GM19397 (cell line): ENCODE measurements around the gene LARGE1.
"Not testable (repeated sequence)": the region's sequence is repeated elsewhere in the genome, so short reads cannot be mapped to it uniquely, and the experiment has no call there.

Source experiments
- ATAC-seq: cut with Tn5 transposase; IDR thresholded peaks from one replicate; pipeline ENCODE4 v1.9.1; 2021; ENCODE audit warnings: mild to moderate bottlenecking, moderate library complexity; ENCODE audit not compliant: unreplicated experiment

The LARGE1 gene

DNA sequence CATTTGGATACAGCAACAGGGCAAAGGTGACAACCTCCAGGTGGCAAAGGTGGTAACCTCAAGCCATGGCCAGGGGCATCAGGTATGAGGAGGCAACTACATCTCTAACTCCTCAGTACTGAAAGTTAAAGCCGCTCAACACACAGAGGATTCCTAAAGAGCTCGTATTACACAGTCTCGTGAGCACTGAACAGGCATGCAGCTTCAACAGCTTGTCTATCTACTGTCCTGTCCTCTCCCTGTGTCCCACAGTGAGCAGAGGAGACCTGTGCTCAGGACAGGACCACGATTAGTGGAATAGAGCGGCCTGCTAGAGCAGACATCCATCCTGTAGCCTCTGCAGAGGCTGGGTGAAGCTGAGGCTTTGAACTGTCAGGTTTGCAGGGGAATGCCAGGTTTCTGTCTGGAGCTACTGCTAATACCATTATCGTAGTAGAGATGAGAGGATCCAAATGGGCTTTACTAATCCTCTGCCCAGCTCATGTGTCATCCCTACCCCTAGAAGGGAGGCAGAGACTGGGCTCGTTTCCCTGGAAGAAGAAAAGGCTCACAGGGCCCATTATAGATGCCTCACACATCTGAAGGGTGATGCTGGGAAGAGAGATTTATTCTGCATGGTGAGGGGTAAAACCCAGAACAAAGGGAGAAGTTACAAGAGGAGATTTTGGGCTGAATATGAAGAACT lies 415.2 kb downstream of the LARGE1 start:
- ATAC-seq, result no peak

DNA sequence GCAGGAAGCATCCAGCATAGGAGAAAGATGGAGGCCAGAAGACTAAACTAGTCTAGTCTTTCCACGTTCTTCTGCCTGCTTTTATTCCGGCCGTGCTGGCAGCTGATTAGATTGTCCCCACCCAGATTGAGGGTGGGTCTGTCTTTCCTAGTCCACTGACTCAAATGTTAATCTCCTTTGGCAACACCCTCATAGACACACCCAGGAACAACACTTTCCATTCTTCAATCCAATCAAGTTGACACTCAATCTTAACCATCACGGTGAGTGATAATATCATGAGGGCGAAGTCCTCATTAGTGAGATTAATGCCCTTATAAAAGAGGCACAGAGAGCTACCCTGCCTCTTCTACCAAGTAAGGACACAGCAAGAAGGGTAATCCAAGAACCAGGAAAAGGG lies 424.2 kb downstream of the LARGE1 start:
- ATAC-seq, result no peak

DNA sequence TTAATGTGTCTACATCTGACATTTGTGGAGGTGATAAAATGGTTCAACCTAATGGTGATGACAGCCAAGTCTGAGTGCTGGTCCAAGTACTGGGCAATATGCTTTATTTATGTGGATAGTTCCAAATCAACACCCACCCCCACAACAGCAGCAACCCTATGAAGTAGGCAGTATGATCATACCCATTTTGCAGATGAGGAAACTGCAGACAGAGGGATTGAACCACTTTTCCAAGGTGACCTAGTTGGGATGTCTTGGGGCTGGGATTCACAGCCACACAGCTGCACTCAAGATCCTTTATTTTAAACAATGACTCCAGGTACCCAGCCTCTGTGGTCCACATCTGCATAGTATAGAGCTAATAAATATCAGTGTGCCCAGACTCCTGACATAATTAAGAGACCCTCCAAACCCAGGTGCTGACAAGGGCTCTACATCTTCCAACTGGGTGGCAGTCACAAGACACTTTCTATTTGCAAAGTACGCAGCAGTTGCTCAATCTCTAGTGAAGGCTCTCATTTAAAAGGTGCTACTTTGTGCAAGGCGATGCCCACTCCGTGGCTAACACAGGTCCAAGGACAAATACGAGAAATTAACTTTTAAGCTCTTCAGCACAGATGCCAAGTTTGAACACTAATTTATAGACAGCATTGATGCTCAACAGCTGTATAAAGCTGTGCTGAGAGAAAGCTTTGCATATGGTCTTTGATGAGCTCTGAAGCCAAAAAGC lies 426.6 kb downstream of the LARGE1 start:
- ATAC-seq, result no peak

DNA sequence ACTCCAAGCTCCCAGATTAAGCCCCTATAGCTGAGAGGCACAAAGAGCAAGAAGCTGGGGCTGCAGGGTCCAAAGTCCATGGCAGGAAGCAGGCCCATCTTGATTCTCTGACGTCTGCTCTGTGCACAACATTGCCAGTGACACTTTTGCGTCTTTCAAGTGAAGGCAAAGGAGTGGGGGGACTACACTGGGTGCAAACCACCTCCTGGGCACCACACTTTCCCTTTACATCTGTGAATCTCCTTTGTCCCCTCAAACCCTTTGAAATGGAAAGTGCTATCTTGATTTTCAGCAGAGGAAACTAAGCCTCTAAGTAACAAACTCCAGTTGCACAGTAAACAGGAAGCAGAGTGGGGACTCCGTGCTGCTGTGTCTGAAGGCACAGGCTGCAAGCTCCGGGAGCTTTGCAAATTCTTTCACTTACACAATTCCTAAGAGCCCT lies 428.0 kb downstream of the LARGE1 start:
- no peak for ATAC-seq

DNA sequence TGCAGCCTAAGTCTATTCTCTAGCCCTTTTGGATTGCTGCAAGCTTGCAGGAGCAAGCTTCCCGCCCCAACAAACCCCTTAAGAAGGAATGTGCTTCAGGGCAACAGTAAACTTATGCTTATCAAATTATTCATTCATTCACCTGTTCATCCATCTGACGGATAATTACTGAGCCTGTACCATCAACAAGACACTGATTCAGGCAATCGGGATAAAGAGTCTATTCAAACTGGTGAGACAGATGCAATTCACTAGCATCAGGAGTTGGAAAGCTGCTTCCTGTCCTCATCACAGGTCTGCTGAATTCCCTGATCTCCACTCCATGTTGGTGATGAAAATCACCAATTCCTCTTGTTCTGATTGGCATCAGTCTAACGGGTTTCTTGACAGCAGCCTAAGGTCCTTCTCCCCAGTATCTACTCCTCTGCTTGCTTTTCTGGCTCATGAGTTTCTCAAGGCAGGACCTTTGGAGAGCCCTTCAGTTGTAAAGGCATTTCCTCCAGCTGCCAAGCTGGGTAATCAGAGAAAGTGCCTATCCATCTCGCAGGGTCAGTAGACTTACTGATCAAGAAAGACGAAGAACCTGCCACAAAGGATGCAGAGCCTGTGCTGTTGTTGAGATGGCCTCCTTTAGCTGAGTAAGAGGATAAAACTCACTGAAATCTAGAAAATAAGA lies 433.1 kb downstream of the LARGE1 start:
- ATAC-seq, result no peak

DNA sequence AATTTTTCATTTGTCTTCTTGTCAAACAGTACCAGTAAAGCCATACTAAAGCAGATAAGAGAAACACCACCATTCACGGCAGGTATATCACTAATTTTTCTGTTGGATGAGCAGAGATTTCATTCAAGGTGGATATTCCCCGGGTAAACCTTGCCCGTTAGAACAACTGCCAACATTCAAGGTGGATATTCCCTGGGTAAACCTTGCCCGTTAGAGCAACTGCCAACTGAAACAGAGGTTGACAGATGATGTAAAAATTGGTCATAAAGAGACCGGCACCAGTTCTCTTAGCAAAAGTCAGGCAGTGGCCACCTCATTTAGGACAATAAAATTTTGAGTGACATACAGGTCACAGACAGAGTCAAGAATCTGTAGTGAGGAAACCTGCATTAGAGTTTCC lies 438.7 kb downstream of the LARGE1 start:
- ATAC-seq, result no peak

DNA sequence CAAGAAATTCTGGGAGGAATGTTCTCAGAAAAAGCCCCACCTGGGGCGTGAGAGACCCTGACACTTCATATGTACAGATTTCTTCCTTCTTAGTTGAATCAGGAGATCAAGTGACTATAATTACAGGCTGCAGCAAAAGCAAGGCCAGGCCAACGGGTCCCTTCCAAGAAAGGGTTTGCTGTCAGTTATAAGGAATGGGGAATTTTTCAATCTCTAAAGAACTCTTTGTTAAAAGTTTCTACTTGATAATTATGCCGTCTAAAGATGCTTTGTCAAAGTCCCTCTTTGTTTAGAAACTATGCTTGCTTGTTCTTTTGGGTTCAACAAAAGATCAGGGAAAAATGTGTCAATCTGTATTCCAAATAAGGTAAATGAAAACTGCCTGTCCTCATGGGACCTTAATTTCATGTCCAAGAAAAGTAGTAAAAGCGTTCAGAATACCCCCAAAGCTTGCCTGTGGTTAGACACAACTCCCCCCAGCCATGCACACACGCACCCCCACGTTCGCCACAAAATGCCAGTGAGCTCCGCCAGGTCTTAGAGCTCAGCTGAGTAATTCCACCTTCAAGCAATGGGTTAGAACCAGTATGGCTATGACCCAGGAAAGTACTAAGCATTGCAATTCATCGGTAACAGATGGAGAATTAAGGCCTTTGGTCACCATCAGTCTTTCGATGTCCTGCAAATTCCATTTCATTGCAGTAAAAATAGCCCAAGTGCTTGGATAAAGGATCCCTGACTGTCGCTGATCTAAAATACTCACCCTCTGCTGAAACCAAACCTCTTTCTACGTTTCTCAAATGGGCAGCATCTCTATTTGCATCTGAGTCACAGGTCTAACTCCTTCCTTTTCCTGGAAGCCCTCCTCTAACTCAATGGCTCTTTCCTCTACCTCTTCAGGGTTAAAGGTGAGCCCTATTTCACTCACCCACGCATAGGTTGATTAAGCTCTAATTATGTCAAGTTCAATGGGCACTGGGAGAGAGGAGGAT lies 442.9 kb downstream of the LARGE1 start:
- no peak for ATAC-seq

DNA sequence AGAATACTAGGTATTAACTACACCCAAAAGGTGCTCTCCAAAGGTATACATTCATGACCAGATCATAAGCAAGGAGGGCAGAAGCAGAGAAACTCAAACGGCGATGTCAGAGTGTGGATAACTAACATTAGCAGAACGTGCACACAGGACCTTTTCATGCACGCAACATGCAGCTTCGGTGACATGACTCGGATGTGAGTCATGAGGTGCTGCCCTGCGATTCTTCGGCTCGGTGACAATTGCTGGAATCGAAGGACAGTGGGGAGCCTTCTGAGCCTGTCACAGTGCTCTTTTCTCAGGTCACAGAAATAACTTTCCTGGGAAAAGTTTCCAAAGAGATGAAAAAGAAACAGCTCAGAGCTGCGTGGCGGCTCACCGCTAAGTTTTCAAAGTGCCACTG lies 443.6 kb downstream of the LARGE1 start:
- no peak for ATAC-seq

DNA sequence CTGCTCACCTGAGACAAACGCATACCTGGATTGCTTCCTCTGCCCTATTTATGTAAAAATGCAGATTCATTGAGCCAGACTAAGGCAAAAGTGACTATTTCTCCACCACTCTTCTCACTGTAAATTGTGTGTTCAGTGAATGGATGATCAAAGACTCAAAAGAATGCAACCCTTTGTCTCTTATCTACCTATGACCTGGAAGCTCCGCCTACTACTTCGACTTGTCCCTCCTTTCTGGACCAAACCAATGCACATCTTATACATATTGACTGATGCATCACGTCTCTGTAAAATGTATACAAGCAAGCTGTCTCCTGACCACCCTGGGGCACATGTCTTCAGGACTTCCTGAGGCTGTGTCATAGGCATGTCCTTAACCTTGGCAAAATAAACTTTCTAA lies 444.1 kb downstream of the LARGE1 start:
- no peak for ATAC-seq

DNA sequence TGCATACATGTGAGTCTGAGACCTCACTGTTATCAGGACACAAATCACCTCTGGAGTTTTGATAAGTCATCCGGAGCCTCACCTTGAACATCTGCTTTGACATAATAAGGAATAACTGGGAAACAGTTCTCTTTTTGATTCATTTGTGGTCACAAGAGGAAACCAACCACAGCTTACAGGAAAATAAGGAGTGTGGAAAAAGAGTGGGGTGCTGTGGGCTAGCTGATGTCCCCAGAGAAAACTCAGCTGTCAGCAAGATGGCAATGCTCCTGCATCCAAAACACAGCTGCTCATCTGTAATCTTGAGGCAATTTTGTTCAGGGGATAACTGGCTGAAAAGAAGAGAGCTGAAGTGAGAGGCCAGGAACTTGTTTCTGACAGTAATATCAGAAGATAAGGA lies 445.7 kb downstream of the LARGE1 start:
- ATAC-seq, result no peak

DNA sequence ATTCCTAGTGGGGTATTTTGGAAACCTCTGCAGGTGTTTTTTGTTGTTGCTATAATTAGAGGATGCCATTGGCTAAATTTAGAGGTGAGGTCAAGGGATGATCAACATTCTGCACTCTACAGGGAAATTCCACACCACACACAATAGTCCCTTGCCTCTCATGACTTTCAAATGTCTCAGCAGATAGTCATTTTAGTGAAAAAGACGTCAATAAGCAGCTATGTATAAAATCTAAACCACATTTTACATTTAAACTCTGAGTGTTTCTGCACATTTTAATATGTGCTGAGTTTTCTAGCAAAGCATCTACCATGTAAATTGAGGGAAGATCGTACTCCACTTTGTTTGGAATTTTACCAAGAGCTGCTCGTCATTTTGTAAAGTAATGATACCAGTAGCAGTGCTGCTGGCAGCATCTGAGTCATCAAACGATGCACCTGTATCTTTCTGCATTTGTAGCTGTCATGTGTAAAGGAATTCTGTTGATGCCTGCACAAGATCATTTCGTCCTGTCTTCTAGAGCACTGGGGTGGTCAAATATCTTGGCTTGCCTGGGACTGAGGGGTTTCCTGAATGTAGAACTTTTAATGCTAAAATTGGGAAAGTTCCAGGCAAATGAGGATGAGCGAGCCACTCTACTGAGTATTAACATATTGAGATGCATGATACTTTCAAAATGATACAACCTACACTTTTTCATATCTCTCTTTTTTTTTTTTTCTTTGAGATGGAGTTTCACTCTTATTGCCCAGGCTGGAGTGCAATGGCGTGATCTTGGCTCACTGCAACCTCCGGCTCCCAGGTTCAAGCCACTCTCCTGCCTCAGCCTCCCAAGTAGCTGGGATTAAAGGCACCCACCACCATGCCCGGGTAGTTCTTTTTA lies 447.6 kb downstream of the LARGE1 start:
- no peak for ATAC-seq

DNA sequence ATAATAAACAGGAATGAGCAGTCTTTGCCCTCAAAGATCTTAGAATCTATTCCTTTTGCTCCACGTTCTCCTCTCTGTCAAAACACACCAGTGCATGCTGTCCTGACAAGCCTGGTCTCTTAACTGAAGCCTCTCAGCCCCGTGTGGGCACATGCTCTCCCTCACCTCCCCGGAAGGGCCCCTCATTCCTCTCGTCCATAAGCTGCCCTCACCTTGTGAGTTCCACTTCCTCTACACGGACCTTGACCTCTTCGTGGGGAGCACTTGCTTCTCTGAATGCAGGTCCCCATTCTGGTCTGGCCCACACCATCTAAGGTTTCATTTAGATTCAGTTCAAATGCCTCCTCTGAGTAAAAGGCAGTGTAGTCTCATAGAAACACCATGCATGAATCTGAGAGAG lies 449.8 kb downstream of the LARGE1 start:
- no peak for ATAC-seq

DNA sequence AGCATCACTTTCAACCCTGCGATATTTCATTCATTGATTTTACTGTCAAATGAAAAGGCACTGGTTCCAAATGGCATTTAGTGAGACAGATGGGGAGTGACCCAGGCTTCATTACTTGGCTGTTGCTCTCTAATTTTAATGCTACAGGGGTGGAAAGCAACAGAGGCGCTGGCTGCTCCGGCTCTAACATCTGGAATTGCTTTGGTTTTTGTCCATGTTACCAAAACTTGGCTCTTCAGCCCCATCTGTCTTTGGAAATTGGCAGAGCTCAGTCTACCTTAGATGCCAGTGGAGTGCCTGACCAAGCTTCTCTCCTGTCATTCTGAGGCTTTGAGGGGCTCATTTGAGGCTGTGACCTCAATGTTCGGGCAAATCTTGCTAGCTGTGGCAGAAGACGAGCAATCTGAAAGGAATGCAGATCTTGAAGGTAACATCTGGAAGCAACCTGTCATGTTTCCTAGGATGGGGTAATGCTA lies 452.6 kb downstream of the LARGE1 start:
- ATAC-seq, result no peak

DNA sequence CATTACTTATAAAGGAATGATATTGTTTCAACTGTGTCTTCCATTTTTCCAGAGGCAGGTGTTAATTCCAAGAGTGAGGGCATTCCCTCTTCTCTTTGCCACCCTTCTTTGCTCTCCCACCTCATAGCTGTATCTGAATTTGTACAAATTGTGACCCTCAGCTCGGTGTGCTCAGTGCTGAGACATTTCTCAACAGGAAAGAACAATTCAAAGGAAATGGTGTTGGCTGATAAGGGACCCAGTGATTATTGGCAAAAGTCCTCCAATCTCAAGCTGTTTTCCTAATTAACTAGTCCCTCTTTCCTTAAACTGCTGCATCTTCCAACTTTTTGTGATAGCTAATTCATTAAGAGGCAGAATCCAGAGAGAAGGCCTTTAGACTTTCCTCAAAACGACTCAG lies 453.2 kb downstream of the LARGE1 start:
- no peak for ATAC-seq

DNA sequence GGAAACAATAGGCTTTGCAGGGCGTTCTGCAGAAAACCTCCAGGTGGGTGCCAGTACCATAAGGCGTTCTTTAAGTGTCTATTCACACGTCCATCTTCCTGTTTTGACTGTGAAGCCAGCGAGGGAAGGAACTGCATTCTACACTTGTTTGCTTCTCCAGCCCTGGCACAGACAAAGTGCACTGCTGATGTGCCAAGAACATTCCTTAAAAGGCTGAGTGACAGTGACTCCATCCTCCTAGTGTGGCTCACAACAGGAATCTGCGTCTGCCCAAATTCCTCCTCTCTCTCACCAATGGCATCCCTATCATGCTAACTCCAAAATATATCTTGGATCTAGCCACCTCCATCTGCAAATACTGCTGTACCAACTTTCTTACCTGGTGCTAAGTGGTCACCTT lies 454.7 kb downstream of the LARGE1 start:
- no peak for ATAC-seq

DNA sequence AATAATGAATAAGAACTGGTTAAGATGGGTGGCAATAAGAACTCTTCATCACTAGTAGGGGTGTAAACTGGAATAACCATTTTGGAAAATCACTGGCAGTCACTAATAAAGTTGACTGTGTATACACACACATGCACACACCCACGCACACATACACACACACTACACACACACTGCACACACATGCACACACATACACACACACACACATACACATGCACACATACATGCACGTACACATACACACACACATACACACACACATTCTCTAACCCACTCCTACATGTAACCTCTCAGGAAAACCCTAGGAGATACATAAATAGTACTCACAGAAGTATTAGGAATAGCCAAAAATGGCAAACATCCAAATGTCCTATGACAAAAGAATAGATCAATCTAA lies 455.6 kb downstream of the LARGE1 start:
- ATAC-seq, result no peak

DNA sequence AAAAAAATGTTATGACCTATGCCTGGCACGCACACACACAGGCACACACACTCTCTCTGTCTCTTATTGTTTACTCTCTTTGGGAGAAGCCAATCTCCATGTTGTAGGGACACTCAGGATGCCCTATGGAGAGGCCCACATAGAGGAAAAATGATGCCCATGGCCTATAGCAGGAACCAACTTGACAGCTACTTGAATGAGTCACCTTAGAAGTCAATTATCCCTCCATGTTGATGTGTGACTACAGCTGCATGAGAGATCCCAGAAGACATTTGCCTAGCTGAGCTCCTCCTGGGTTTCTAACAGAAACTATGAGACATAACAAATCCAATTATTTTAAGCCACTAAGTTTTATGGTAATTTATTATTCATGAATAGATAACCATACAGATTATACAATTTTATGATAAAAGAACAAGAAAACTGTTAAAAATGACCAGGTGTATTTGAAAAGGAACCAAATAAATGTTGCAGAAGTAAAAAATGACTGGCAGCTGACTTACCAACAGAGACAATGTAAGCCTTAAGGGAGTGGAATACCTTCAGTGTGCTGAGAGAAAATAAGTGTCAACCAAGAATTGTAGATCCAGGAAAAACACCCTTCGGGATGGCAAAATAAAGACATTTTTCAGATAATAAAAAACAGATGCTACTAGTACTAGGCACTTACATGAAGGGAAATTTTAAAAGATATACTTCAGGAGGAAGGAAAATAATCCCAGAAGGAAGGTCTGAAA lies 458.4 kb downstream of the LARGE1 start:
- ATAC-seq, result no peak

DNA sequence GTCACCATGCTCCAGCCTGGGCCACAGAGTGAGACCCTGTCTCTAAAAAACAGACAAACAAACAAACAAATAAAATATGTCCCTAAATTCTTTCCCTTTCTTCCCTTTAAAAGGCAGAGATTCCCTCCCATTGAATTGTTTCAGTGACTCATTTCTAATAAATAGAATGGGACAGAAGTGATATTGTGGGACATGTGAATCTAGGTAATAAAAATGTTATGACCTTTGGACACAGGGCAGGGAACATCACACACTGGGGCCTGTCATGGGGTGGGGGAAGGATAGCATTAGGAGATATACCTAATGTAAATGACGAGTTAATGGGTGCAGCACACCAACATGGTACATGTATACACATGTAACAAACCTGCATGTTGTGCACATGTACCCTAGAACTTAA lies 459.0 kb downstream of the LARGE1 start:
- ATAC-seq, result not testable (repeated sequence)

DNA sequence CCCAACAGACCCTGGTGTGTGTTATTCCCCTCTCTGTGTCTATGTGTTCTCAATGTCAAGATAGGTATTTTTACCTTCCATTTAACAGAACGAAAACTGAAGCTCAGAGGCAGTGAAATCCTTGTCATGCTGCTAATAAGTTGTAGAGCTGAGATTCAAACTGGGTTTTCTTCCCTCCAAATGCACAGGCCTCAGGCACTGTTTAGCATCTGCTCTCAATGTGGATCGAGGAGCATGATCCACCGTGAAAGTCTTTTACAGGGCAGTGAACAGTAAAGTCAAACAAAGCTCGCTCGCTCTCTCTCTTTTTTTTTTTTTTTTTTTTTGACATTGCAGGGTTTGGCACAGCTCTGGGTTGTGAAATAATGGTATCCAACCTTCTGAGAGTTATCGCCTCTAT lies 461.1 kb downstream of the LARGE1 start:
- ATAC-seq, result no peak
